Measurements from ENCODE around the gene COP1. TPM values are rescaled to one million over a fixed set of nuclear protein-coding genes. Genes with fewer than 3 reads are reported as not detected.
A peak's percentile ranks its signal among the peaks of the same experiment; 100 is the strongest.
"Not testable (repeated sequence)": the region's sequence is repeated elsewhere in the genome, so short reads cannot be mapped to it uniquely, and the experiment has no call there.

COP1 gene
- total and polyA plus RNA-seq, 3 donors from 2014 or later = 63.7 to 103 (median 92.9) TPM

- Histone ChIP-seq H3K4me3 (no peak overlapping the region), H3K36me3 (ENCODE audit: low read depth, missing control alignments) (no peaks in the 10 kb centered on the region), H3K4me1 (peaks cover 4% of the 10 kb centered on the region), H3K9me3 (no peaks in the 10 kb centered on the region), H3K27me3 (no peaks in the 10 kb centered on the region), H3K27ac (peak overlapping the region in 1 of 2 donors; percentile 41)
- intact Hi-C loops (cut with DNase I; ENCODE audit: low total_unique reads) = no loop called here
- no peak for TF ChIP-seq POLR2A (IDR thresholded peaks at IDR 0.05)
- TF ChIP-seq CTCF (IDR thresholded peaks at IDR 0.05) = no peak
- WGBS, 2 donors = 58 to 73% methylated on average over 3 of the region's 3 CpGs
- DNase-seq = no peak
Measured at GRCh38 chr1:176022574-176022973, 184.5 kb downstream of the COP1 start.

DNA sequence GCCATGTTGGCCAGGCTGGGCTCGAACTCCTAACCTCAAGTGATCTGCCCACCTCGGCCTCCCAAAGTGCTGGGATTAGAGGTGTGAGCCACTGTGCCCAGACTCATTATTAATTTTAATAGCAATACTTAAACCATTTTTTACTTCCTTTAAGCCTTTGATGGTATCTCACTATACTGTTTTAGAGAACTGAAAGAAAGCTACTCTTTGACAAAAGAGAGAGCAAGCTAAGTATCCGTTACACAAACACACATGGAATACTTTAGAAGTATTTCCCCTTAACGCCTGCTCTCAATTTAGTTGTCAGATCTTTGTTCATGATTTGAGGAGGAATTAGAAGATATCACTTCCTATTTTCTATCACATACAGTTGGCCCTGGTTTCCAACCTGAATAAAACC is 189.4 kb downstream of the COP1 start:
- WGBS, 2 donors = 89 to 91% methylated on average over 4 of the region's 4 CpGs
- peaks cover 2% of the 10 kb centered on the region for H3K4me1 ChIP-seq
- H3K4me3 ChIP-seq = no peak overlapping the region
- DNase-seq = no peak
- H3K36me3 ChIP-seq (ENCODE audit: low read depth, missing control alignments) = no peaks in the 10 kb centered on the region
- no peaks in the 10 kb centered on the region for H3K27me3 ChIP-seq
- intact Hi-C loops (cut with DNase I; ENCODE audit: low total_unique reads) = no loop called here
- H3K27ac ChIP-seq = no peak overlapping the region
- no peaks in the 10 kb centered on the region for H3K9me3 ChIP-seq
- no peak for TF ChIP-seq CTCF (IDR thresholded peaks at IDR 0.05)
- no peak for TF ChIP-seq POLR2A (IDR thresholded peaks at IDR 0.05)

DNA sequence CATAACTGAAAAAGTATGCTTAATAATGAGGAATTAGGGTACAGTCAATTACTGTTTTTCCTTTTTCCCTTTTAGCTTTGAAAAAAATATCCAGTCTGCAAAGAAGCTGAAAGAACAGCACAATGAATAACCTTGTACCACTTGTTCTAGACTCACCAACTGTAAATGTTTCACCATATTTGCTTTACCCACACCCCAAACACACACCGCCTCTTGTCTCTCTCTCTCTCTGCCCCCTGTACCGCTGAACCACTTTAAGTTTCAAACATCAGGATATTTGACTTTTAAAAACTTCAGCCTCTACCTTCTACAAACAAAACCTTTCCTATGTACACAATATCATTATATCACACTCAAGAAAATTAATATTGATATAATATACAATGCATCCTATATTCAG is 197.1 kb downstream of the COP1 start:
- Histone ChIP-seq H3K4me1 (no peaks in the 10 kb centered on the region), H3K36me3 (ENCODE audit: low read depth, missing control alignments) (no peaks in the 10 kb centered on the region), H3K27me3 (no peaks in the 10 kb centered on the region), H3K27ac (no peak overlapping the region), H3K4me3 (no peak overlapping the region), H3K9me3 (no peaks in the 10 kb centered on the region)
- 98% methylated on average over 2 of the region's 2 CpGs for WGBS, 2 donors
- no peak for TF ChIP-seq CTCF (IDR thresholded peaks at IDR 0.05)
- no peak for TF ChIP-seq POLR2A (IDR thresholded peaks at IDR 0.05)
- DNase-seq = no peak
- intact Hi-C loops (cut with DNase I; ENCODE audit: low total_unique reads) = no loop called here

- H3K4me3 ChIP-seq; intact Hi-C loops (cut with DNase I; ENCODE audit: low total_unique reads); H3K27me3 ChIP-seq; H3K9me3 ChIP-seq; DNase-seq; H3K36me3 ChIP-seq (ENCODE audit: low read depth, missing control alignments); H3K27ac ChIP-seq; H3K4me1 ChIP-seq: not testable (repeated sequence)
- whole genome bisulfite sequencing, 2 donors = 90 to 97% methylated on average over 26 to 28 of the region's 28 CpGs
Measured at GRCh38 chr1:176007756-176008389, 199.2 kb downstream of the COP1 start.

- 96 to 100% methylated on average over 1 of the region's 1 CpG for WGBS, 2 donors
- intact Hi-C loops (cut with DNase I; ENCODE audit: low total_unique reads); H3K4me3 ChIP-seq; H3K9me3 ChIP-seq; H3K4me1 ChIP-seq; H3K27me3 ChIP-seq; DNase-seq; H3K27ac ChIP-seq; H3K36me3 ChIP-seq (ENCODE audit: low read depth, missing control alignments): not testable (repeated sequence)
Measured at GRCh38 chr1:175994660-175995059, 212.4 kb downstream of the COP1 start.

- H3K4me3 ChIP-seq; H3K27ac ChIP-seq; intact Hi-C loops (cut with DNase I; ENCODE audit: low total_unique reads); H3K36me3 ChIP-seq (ENCODE audit: low read depth, missing control alignments); DNase-seq; H3K4me1 ChIP-seq; H3K9me3 ChIP-seq; H3K27me3 ChIP-seq: not testable (repeated sequence)
- 80 to 100% methylated on average over 8 of the region's 8 CpGs for WGBS, 2 donors
Measured at GRCh38 chr1:175992825-175993224, 214.3 kb downstream of the COP1 start.

DNA sequence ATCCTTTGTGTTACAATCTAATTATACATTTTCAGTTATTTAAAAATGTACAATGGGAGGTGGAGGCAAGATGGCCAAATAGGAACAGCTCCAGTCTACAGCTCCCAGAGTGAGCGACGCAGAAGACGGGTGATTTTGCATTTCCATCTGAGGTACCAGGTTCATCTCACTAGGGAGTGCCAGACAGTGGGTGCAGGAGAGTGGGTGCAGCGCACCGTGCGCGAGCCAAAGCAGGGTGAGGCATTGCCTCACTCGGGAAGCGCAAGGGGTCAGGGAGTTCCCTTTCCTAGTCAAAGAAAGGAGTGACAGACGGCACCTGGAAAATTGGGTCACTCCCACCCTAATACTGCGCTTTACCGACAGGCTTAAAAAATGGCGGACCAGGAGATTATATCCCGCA is 214.9 kb downstream of the COP1 start:
- H3K27ac ChIP-seq; DNase-seq; H3K27me3 ChIP-seq; intact Hi-C loops (cut with DNase I; ENCODE audit: low total_unique reads); H3K36me3 ChIP-seq (ENCODE audit: low read depth, missing control alignments); H3K4me3 ChIP-seq; H3K4me1 ChIP-seq; H3K9me3 ChIP-seq: not testable (repeated sequence)
- 91 to 92% methylated on average over 14 of the region's 14 CpGs for WGBS, 2 donors
